ENCODE measurements around the gene RNF10.
"Not testable (repeated sequence)": the region's sequence is repeated elsewhere in the genome, so short reads cannot be mapped to it uniquely, and the experiment has no call there.

Gene RNF10

DNA sequence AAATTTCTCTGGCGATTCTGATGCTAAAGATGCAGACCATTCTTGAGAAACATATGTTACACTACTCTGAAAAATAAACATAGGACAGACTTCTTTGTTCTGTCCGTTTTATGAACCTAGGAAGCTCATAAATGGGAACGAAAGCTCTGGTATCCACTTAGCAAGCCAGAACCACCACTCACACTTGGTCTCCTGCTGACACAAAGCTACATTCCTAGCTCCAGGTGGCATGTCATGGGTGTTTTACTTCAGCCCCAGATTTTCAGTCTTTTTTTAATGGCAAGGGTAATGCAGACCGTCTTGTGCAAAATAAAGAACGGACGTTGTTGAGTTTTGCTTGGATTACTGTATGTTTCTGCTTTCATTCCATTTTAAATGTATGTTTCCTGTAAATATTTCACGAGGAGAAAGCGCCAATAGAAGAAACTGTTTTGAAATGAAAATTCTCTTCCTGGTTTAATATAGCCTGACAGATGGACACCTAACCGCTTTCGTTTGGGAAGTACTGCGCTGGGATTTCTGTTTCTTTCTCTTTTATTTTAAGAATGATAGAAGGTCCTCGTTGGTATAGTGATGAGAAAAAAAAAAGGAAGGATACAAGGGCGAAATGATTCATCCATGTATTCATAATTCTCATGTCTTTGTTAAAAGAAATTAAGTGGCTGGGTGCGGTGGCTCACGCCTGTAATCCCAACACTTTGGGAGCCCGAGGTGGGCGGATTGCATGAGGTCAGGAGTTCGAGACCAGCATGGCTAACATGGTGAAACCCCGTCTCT, 4.3 kb upstream of the RNF10 start:
- no peak for DNase-seq

DNA sequence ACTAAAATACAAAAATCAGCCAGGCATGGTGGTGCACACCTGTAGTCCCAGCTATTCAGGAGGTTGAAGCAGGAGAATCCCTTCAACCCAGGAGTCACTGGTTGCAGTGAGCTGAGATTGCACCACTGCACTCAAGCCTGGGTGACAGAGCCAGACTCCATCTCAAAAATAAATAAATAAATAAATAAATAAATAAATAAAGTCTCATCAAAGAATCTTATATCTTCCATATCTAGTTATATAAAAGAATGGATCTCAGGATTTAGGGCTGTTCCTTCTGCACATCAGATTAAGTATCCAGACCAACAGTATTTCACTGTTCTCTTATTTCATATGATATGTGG, 3.8 kb upstream of the RNF10 start:
- DNase-seq: not testable (repeated sequence)

- no peak for DNase-seq
Observed at GRCh38 chr12:120532701-120533238, 1.4 kb upstream of the RNF10 start.

DNA sequence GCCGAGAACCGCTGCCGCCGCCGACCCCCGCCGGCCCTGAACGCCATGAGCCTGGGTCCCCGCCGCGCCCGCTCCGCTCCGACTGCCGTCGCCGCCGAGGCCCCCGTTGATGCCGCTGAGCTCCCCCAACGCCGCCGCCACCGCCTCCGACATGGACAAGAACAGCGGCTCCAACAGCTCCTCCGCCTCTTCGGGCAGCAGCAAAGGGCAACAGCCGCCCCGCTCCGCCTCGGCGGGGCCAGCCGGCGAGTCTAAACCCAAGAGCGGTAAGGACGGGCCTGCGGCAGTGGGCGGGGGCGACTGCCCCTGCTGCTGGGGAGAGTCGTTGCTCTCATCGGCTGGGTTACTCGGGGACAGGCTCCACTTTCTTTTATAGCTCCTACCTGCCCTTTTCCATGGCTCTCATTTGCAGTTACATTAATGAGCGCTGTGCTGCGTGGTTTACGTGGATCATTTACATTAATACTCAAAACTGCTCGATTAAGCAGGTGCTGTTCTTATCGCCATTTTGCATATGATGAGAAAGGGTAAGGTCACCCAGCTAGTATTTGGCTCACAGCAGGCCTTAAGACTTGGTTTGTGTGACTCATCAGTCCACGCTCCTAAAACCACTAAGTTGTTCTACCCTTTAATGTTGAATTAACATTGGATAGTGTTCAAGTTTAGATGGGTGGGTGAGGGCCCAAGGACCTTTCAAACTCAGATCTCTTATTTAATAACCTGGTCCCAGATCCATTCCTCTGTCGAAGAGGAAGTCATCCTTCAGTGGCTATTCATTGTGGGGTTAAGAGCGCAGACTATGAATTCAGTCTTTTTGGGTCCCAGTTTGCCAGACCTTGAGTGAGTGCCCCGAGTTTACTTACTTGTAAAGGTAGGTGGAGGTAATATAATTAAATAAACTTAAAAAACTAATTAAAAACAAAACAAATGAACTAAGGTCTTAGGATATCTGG, 823 bp downstream of the RNF10 start:
- DNase-seq: peak; percentile 37

DNA sequence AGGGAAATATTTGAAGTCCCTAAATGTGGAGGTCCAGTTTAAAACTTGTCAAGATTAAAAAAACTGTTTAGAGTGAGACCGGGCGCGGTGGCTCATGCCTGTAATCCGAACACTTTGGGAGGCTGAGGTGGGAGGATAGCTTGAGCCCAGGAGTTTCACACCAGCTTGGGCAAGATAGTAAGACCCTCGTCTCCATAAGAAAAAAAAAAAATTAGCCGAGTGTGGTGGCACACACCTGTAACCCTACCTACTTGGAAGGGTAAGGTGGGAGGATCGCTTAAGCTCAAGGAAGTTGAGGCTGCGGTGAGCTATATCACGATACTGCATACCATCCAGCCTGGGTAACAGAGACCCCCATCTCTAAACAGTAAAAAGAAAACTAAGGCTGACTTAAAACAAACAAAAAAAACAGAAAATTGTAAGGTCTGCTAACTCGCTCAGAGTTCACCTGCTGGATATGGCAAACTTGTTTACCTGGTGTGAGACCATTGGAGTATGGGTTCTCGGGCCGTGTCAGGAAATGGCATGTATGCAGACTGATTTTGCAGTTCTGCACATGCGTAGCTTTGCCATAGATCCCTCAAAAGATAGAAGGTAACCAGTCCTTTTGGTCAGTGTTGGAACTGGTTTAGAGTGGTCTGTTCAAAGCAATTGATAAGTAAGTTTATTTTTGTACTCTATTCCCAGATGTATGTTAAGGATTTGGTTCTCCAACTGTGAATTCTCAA, 2.1 kb downstream of the RNF10 start:
- peak; percentile 6 for DNase-seq

- no peak for DNase-seq
Observed at GRCh38 chr12:120537856-120538220, 3.7 kb downstream of the RNF10 start.

- no peak for DNase-seq
Observed at GRCh38 chr12:120538281-120539156, 4.4 kb downstream of the RNF10 start.

DNA sequence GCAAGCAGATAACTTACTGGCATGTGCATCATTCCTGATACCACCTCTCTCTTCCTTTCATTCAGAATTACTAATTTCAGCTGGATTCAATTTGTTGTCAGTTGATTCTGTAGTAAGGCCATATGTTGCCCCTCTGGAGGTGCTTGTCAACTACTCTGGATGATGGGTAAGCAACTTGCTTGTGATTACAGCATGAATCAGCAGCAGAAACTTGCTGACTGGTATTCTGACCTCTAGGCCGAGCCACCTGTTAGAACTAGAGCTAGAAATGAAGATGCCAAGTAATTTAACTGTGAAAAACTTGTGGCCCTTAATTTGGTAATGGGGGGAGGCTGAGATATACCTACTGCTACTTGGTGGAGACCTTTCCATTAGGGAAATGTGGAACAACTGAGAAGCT, 5.1 kb downstream of the RNF10 start:
- DNase-seq: no peak

DNA sequence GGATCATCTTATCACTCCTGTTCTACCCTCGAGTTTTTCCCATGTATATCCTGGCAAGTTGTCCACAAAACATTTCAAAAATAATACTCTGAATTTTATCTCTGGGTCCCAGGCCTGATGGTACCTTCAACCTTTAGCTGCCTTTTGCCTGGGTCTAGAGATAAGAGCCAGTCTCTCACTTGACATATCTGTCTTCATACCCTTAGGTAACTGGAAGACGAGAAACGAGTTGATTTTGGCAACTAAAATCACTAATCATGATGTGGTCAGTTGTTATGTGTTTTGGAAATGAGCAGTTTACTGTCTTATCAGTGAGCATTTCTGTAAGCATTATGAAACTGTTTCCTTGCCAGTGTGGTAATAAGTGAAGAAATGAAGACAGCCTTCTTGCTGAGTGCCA, 6.3 kb downstream of the RNF10 start:
- DNase-seq: no peak

- no peak for DNase-seq
Observed at GRCh38 chr12:120542166-120542565, 8.0 kb downstream of the RNF10 start.

- DNase-seq: no peak
Observed at GRCh38 chr12:120544691-120545090, 10.5 kb downstream of the RNF10 start.

DNA sequence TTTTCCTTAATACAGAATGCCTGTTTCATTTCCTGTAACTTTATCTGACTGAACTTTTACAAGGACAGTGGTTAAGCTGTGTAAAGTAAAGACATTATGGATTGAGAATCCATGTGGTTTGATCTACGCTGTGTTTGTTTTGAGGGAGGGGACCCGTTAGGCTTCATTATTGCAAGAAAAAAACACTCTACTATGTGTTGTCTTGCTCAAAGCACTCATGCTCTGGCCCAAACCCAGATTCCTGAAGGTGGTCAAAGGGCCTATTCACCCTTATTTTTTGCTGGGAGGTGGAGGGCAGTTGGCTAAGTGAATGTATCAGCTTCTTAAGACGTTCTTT, 11.9 kb downstream of the RNF10 start:
- DNase-seq: no peak

DNA sequence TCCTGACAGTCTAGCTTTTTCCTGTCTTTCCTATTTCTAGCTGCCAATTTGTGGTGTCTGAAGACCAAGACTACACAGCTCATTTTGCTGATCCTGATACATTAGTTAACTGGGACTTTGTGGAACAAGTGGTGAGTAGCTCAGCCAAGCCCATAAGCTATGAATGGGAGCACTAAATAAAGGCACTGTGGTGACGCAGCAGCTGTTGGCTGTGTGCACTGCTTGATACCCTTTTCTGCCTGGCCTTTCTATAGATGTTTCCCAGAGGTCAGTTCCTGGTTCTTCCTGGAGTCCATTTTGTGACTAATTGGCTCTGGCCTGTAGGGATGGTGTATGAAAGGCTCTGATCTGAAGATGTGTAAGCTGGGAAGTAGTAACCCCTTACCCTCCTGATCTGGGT, 20.5 kb downstream of the RNF10 start:
- DNase-seq: no peak

DNA sequence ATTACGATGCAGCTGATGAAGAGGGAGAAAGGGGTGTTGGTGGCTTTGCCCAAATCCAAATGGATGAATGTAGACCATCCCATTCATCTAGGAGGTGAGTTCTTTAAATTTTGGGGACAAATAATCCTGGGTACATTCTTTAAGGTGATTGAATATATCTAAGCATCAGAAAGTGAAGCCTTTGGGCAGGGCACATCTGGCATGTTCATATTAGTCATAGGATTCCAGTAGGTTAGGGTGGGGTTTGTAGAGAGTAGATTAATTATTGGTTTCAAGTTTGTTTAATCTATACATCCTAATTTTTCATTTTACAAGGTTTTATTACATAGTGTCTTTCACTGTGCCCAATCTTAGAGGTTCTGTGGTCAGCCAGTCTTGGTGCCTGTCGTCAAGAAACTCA, 23.4 kb downstream of the RNF10 start:
- no peak for DNase-seq

- DNase-seq: no peak
Observed at GRCh38 chr12:120562906-120563305, 28.8 kb downstream of the RNF10 start.

DNA sequence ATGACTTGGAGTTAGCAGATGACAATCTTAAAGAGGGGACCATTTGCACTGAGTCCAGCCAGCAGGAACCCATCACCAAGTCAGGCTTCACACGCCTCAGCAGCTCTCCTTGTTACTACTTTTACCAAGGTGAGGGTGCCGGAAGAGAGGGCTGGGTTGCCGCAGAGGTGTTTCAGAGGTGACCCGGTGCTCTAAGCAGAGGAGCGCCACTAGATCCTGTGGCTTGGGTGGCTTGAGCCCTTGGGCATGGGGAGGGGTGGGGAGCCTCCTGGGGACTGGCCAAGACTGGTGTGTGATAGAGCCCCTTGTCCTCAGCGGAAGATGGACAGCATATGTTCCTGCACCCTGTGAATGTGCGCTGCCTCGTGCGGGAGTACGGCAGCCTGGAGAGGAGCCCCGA, 29.3 kb downstream of the RNF10 start:
- DNase-seq: no peak

DNA sequence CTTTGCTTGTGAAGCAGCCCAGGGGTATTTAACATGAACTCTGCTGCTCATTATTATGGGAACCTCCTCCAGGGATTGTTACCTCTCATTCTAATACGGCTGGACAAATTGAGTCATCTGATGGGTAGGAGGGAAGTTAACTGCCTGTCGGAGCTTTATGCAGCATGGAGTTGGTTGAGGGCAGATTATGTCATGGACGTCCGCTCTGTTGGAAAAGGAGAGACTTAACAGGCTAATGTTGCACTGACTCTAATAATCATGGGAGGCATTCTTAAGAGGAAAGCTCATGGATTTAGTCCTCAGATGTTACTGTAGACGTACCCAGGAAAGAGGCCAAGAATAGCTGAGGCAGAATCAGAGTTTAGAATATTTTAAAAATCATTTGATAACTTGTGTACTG, 37.1 kb downstream of the RNF10 start:
- DNase-seq: no peak

- DNase-seq: no peak
Observed at GRCh38 chr12:120573560-120573959, 39.4 kb downstream of the RNF10 start.

GRCh38 chr12:120574106-120574505, 40.0 kb downstream of the RNF10 start:
- DNase-seq: no peak

DNA sequence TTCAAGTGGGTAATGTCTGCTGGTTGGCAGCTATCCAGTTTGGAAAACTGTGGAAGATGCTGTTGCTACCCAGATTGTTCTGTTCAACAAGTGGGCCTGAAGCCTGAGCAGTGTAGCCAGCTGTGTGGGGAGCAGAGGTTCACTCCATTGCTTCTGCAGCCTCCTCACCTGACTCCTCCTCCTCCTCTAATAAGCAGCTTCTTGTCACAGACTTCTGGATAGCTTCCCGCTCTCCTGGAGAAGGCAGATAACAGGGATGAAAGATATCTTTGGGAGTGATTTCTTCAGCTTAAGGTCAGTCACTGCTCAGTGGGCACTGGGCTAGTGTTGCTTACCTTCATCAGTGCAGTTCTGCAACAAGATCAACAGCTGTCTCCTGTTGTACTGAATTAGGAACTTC, 45.0 kb downstream of the RNF10 start:
- DNase-seq: no peak

- DNase-seq: peak; percentile 87
Observed at GRCh38 chr12:120580787-120581723, 46.9 kb downstream of the RNF10 start, which contains the start of gene POP5. TSS of gene POP5 (minus strand) at chr12:120581402. CDS start at chr12:120581362, 40 bp downstream.

Data from T-helper 9 cell (primary cell).